OCI-LY3 (cell line): ENCODE data around the gene SBNO2.
A peak's percentile ranks its signal among the peaks of the same experiment; 100 is the strongest.

ENCODE experiments used
- H2AFZ ChIP-seq: fragments of 200-600, 300-600 bp; shearing (Covaris generic); 2 replicates; pipeline ENCODE4 v1.6.0; 2014; ENCODE audit warnings: antibody characterized with exemption, low read depth, low read length
- H3K27ac ChIP-seq: fragments of 200-600, 300-600 bp; sonication (generic); 2 replicates; pipeline ENCODE4 v1.5.1; 2014; ENCODE audit warnings: mild to moderate bottlenecking, low read length, moderate library complexity, mixed read lengths
- H3K27me3 ChIP-seq: fragments of 200-600, 300-600 bp; sonication (generic); 2 replicates; pipeline ENCODE4 v1.6.1; 2014; ENCODE audit warnings: low read depth, low read length, mixed read lengths
- H3K36me3 ChIP-seq: fragments of 200-600, 300-600 bp; sonication (generic); replicated peaks from 2 replicates; pipeline ENCODE3; 2014; ENCODE audit warnings: low read depth, low read length, mixed read lengths
- H3K4me1 ChIP-seq: fragments of 300-600, 200-600 bp; sonication (generic); 2 replicates; pipeline ENCODE4 v1.6.1; 2014; ENCODE audit warnings: low read length, mixed read lengths
- H3K4me2 ChIP-seq: fragments of 200-600, 300-600 bp; sonication (generic); 2 replicates; pipeline ENCODE4 v1.6.1; 2014; ENCODE audit warnings: low read length, mixed read lengths
- H3K4me3 ChIP-seq: fragments of 300-600, 200-600 bp; sonication (generic); 2 replicates; pipeline ENCODE4 v1.5.1; 2014; ENCODE audit warnings: antibody characterized with exemption, mild to moderate bottlenecking, low read length, moderate library complexity
- H3K79me2 ChIP-seq: fragments of 300-600, 200-600 bp; shearing (Covaris generic); 2 replicates; pipeline ENCODE4 v1.6.1; 2014; ENCODE audit warnings: mild to moderate bottlenecking, low read length, mixed read lengths
- H3K9ac ChIP-seq: fragments of 300-600, 200-600 bp; shearing (Covaris generic); 2 replicates; pipeline ENCODE4 v1.6.0; 2014; ENCODE audit warnings: mild to moderate bottlenecking, low read length, moderate library complexity
- H3K9me3 ChIP-seq: fragments of 200-600, 300-600 bp; shearing (Covaris generic); 2 replicates; pipeline ENCODE4 v1.6.1; 2014; ENCODE audit warnings: low read length, mixed read lengths; ENCODE audit not compliant: insufficient read depth
- H4K20me1 ChIP-seq: fragments of 200-600, 300-600 bp; sonication (generic); 2 replicates; pipeline ENCODE4 v1.6.1; 2016; ENCODE audit warnings: low read length, mixed read lengths; ENCODE audit not compliant: insufficient read depth
- CTCF ChIP-seq: fragments of 200-600, 300-600 bp; sonication (generic); IDR thresholded peaks from 2 replicates; pipeline ENCODE4 v1.5.1; 2014; ENCODE audit warnings: antibody characterized with exemption, low read length, low read depth
- EZH2phosphoT487 ChIP-seq: fragments of 200-600 bp; shearing (Covaris generic); IDR thresholded peaks from 2 replicates; pipeline ENCODE4 v1.6.1; 2018; ENCODE audit warnings: antibody characterized with exemption, mixed run types, low read depth

Gene SBNO2

GRCh38 chr19:1097810-1098176, 76.3 kb downstream of the SBNO2 start:
- Histone ChIP-seq H3K4me2 (no peak overlapping the region), H3K4me3 (no peak overlapping the region), H3K36me3 (peaks cover 14% of the 10 kb centered on the region), H3K9me3 (peaks cover 3% of the 10 kb centered on the region; the same call in 1 of the 2 replicates), H4K20me1 (peaks cover 17% of the 10 kb centered on the region), H3K9ac (no peak overlapping the region), H3K79me2 (peaks cover 24% of the 10 kb centered on the region), H3K27ac (no peak overlapping the region), H3K27me3 (no peaks in the 10 kb centered on the region), H2AFZ (no peak overlapping the region), H3K4me1 (peaks cover 36% of the 10 kb centered on the region)
- no peak for TF ChIP-seq EZH2phosphoT487
- TF ChIP-seq CTCF: no peak

GRCh38 chr19:1094978-1095701, 78.9 kb downstream of the SBNO2 start, which contains the start of gene POLR2E:
POLR2E (minus strand) TSS chr19:1095375; CDS start chr19:1095315, 60 bp downstream.
- peaks cover 21% of the 10 kb centered on the region for H3K4me1 ChIP-seq
- peak within 1 kb of the TSS; percentile 92 for H3K4me3 ChIP-seq
- H3K79me2 ChIP-seq: peaks cover 32% of the 10 kb centered on the region
- peak within 1 kb of the TSS; percentile 11; the same call in 1 of the 2 replicates for H2AFZ ChIP-seq
- H3K9me3 ChIP-seq: peaks cover 3% of the 10 kb centered on the region; the same call in 1 of the 2 replicates
- H3K27ac ChIP-seq: peak within 1 kb of the TSS; percentile 70
- H3K36me3 ChIP-seq: peaks cover 28% of the 10 kb centered on the region
- H3K27me3 ChIP-seq: no peaks in the 10 kb centered on the region
- peaks cover 21% of the 10 kb centered on the region for H4K20me1 ChIP-seq
- peak within 1 kb of the TSS; percentile 91 for H3K4me2 ChIP-seq
- peak within 1 kb of the TSS; percentile 85 for H3K9ac ChIP-seq
- TF ChIP-seq CTCF (no peak), EZH2phosphoT487 (no peak)

- H3K9ac ChIP-seq: peak overlapping the region; percentile 85
- H3K9me3 ChIP-seq: no peaks in the 10 kb centered on the region
- H3K4me1 ChIP-seq: peaks cover 21% of the 10 kb centered on the region
- TF ChIP-seq EZH2phosphoT487: no peak
- no peak for TF ChIP-seq CTCF
- H3K4me2 ChIP-seq: peak overlapping the region; percentile 91
- H3K27ac ChIP-seq: peak overlapping the region; percentile 41
- H3K36me3 ChIP-seq: peaks cover 26% of the 10 kb centered on the region
- H3K4me3 ChIP-seq: peak overlapping the region; percentile 92
- H4K20me1 ChIP-seq: peaks cover 21% of the 10 kb centered on the region
- no peaks in the 10 kb centered on the region for H3K27me3 ChIP-seq
- H3K79me2 ChIP-seq: peaks cover 32% of the 10 kb centered on the region
- no peak overlapping the region for H2AFZ ChIP-seq
Observed at GRCh38 chr19:1094655-1094977, 79.5 kb downstream of the SBNO2 start.

GRCh38 chr19:1093811-1094553, 80.1 kb downstream of the SBNO2 start:
- Histone ChIP-seq H3K79me2 (peaks cover 35% of the 10 kb centered on the region), H3K36me3 (peaks cover 33% of the 10 kb centered on the region), H3K4me1 (peaks cover 26% of the 10 kb centered on the region), H3K4me2 (peak overlapping the region; percentile 91), H3K9me3 (no peaks in the 10 kb centered on the region), H3K27ac (peak overlapping the region; percentile 41), H3K4me3 (peak overlapping the region; percentile 92), H3K9ac (peak overlapping the region; percentile 85), H2AFZ (no peak overlapping the region), H4K20me1 (peaks cover 21% of the 10 kb centered on the region), H3K27me3 (no peaks in the 10 kb centered on the region)
- TF ChIP-seq EZH2phosphoT487: no peak
- no peak for TF ChIP-seq CTCF
